NCI-H748 treated with DMSO at 0.1 percent for 48 hours (cell line): Measurements from ENCODE around the gene GATA6.
"Not testable (repeated sequence)": the region's sequence is repeated elsewhere in the genome, so short reads cannot be mapped to it uniquely, and the experiment has no call there.

Experiments
- DNase-seq: peaks from one replicate; lab custom pipeline; 2025; lab: John Stamatoyannopoulos, UW

The GATA6 gene

DNA sequence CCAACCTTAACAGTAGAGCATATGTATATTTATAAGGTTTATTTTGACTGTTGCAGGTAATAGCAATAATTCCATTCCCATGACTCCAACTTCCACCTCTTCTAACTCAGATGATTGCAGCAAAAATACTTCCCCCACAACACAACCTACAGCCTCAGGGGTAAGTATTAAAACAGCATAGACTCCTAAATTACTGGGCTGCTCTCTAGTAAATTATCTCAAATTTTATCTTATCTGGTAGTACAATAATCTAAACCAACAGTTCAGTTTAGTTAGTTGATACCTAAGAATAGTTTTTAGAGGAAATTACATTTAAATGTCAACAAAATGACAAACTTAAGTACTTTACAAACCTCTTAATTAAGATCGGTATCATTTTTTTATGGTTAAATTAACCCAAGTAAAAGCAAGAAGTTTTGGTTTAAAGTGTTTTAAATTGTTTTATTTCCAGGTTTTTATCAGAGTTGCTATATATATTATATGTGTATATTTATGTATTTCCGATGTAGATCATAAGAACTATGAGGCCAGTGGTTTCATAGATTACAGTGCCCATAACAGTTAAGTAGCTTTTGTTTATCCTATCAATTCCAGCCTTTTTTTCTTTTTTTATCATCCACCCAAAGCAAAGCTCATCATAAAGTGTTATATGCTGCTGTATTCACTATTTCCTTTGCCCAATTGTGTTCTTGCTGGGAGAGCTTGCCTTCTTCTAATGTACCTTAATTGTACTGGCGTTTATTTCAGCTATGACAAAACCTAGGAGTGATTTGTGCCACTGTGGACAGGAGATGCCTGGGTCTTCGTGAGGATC, 13.7 kb downstream of the GATA6 start:
- DNase-seq, result no peak

GRCh38 chr18:22183698-22184170, 14.3 kb downstream of the GATA6 start:
- no peak for DNase-seq

DNA sequence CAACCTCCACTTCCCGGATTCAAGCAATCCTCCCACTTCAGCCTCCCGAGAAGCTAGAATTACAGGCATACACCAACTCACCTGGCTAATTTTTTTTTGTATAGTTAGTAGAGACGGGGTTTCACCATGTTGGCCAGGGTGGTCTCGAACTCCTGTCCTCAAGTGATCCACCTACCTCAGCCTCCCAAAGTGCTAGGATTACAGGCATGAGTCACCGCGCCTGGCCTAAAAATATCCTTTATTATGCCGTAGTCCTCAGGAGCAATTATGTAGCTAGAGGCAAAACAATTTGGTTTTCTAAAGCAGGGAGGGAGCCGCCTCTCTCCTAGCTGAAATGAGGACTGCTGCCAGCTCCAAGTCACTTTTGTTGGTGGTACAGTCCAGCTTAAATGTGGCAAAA, 15.2 kb downstream of the GATA6 start:
- not testable (repeated sequence) for DNase-seq

GRCh38 chr18:22185273-22185672, 15.9 kb downstream of the GATA6 start:
- no peak for DNase-seq

DNA sequence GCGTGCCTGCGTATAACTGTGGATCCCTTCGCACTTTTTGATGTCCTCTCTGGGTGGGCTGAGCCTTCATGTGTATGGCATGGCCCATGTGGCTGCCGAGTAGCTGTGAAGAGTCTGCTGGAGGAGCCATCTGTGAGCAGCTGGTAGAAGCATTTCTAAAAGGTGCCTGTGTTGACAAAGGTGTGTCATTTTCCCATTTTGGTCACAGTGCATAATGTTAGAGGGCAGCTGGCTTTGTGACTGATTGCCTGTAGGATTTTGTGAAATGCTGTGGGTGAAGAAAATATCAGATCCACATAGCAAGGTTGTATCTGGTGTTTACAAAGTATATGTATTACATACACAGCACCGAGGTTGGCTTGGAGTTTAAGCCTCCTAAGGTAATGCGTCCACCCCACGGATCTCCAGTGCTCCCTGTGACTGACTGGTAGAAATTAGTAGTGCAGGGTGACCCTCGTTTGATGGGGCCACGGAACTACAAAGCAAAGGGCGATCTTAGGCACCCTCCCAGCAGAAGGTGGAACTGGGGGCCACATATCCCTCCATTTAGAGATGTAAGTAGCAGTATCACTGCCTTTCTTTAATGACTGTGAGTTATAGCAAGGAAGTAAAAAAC, 16.5 kb downstream of the GATA6 start:
- DNase-seq, result no peak

GRCh38 chr18:22186484-22186971, 17.1 kb downstream of the GATA6 start:
- no peak for DNase-seq

DNA sequence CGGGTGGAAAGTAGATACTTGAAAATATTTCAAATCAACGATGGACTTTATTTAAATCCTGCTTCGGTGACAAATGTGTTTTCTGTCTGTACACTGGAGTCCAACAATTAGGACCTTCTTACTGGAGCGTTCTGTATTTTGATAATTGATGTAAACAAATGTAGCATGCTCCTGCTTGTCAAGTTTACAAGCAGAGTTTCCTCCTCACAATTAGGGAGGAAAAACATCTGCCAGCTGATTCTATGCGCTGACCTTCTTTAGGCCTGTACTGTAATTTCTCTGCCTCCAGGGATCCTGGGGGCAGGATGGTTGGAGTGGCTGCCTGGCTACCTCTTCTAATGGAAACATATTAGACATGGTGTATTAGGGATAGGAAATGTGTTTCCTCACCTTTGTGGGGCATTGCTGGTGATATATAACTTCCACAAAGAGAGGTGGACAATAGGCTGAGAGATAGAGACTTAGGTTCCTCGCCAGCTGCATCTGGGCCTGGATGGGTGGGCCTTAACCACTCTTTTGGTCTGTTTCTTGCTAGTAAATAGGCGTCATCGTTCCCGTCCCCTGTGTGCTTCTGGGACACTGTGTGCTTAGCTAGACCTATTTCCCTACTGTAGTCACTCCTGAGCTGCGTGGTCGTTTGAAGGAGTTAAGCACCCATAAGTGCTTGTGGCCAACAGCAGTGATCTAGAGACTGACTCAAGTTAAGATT, 19.3 kb downstream of the GATA6 start:
- DNase-seq, result no peak

GRCh38 chr18:22189449-22190166, 20.2 kb downstream of the GATA6 start:
- DNase-seq, result no peak

DNA sequence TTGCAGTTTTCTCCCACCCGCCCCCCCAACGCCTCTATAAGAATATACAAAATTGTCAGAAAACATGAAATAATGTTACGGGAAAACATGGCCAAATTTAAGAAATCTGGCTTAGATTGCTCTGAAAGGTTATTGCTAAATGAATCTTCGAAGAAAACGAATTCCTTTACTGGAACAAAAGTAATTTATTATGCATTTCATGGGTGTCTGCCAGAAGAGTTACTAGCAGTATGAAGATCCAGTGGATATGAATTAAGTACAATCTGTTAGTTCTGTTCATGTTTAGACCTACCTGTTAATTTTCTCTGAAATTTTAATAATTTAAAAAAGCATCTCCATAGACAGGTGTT, 21.9 kb downstream of the GATA6 start:
- no peak for DNase-seq

DNA sequence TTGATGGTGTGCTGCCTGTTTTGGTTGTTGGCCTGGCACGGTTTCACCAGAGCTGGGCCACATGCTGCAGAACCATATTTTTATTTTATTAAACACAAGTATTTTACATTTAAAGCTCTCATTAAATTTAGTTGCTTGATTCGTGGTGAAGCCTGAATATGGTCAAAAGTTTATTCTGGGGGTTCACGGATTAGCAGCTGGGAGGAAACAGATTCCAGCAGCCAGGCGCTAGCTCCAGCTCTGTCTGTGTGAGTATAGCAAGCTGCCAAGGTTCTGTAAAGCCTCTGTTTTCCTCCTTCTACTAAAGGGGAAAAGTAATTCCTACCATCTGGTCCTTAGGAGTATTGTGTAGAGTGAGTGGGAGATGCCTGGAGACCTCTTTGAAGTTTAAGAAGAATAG, 22.5 kb downstream of the GATA6 start:
- DNase-seq, result no peak

- no peak for DNase-seq
These were observed 24.1 kb downstream of the GATA6 start for GRCh38 chr18:22193466-22193865.

- DNase-seq, result no peak
These were observed 24.8 kb downstream of the GATA6 start for GRCh38 chr18:22194151-22194598.

GRCh38 chr18:22195052-22195451, 25.7 kb downstream of the GATA6 start:
- DNase-seq, result no peak

DNA sequence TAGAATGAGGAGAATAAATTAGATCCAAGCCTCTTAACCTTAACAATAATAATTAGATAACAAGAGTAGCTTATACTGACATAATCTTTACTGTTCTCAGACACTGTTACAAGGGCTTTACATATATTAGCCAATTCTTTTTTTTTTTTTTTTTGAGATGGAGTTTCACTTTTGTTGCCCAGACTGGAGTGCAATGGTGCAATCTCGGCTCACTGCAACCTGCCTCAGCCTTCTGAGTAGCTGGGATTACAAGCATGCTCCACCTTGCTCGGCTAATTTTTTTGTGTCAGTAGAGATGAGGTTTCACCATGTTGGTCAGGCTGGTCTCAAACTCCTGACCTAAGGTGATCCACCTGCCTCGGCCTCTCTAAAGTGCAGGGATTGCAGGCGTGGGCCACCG, 27.6 kb downstream of the GATA6 start:
- not testable (repeated sequence) for DNase-seq

DNA sequence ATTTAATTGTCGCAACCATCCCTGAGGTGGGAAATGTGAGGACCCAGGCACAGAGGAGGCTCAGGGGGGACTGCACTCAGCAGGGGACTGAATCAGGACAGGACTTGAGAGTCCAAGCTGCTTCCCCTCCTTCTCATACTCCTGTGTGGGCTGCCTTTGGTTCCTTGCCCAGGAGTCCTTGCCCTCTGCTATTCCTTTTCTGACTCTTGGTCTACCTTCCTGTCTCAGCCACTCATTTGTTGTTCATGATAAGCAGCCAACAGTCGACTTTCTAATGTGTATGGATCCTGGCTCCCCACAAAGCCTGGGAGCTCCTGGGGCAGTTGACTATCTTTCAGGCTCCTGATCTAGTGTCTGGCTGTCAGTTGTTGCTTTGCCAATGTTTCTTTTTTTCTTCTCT, 28.3 kb downstream of the GATA6 start:
- no peak for DNase-seq

GRCh38 chr18:22198163-22198562, 28.8 kb downstream of the GATA6 start:
- no peak for DNase-seq

DNA sequence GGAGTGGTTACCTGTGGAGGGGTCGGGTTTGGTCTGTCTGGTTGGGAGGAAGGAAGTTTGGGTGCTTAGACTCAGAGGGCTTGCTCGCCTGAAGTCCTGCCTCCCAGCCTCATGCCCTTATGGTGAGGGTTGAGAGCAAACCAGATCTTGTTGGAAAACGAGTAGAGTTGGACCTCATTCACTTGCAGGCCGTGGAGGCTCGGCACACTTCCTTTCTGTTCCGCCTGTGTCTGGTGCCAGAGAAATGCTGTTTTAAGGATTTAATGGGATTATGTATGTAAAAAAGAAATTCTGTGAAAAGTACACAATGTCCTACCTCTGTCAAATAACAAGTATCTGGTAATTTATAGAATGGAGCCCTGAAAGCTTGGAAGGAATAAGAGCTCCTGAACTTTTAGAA, 29.6 kb downstream of the GATA6 start:
- DNase-seq, result no peak

- DNase-seq, result no peak
These were observed 31.3 kb downstream of the GATA6 start for GRCh38 chr18:22200611-22201225.

GRCh38 chr18:22203035-22203434, 33.6 kb downstream of the GATA6 start:
- DNase-seq, result no peak

GRCh38 chr18:22203536-22204213, 34.3 kb downstream of the GATA6 start:
- no peak for DNase-seq

GRCh38 chr18:22204214-22204536, 34.8 kb downstream of the GATA6 start:
- DNase-seq, result no peak
